ENCODE data around the gene MUC3A. TPM values are rescaled to one million over a fixed set of nuclear protein-coding genes. Genes with fewer than 3 reads are reported as not detected.

MUC3A gene
- total RNA-seq (2022; extraction: Qiagen RNA extraction; ENCODE audit: low read depth) = 11.2 to 15.3 TPM (median 12.8 TPM) in 5 replicates

DNA sequence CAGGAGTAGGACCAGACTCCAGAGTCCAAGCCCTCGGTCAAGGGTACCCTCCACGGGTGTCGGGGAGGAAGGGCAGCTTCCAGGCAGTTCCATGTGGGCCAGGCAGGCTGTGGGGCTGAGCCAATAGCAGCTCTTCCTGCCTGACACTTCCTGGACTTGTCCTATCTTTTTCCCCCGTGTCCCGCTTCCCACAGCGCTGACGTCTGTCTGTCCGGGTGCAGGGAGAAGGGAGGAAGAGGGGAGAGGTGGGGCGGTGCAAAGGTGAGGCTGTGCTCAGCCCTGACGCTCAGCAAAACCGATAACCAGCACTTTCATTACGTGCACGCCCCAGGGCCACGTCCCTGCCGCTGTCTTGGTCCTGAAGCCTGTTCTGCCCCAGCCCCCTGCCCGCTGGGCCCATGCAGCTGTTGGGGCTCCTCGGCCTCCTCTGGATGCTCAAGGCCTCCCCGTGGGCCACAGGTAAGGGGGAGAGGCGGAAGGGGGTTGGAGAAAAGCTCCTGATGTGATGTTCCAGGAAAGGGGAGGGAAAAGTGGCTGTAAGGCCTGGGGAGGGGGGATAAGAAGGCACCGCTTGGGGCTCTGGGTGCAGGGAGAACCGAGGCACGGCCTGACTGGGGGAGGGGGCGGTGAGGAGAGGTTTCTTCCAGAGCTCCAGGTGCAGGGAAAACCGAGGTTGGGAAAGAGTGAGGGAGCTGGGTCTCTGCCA, at the start of gene MUC3A:
Gene MUC3A (plus strand): TSS at position 308 of the 706 bp plus-strand sequence. CDS start 91 bp downstream, at position 399.

GRCh38 chr7:100969066-100969615, 19.8 kb downstream of the MUC3A start, which contains the start of gene MUC12:
MUC12 (plus strand) TSS chr7:100969565; CDS start chr7:100969623, 58 bp downstream.

Other genes with a start within 250 kb of the MUC3A start
- 73.4 to 102 TPM (median 92.0 TPM) in 5 replicates for gene POP7, start 243.4 kb upstream of the MUC3A start, total RNA-seq (2022; extraction: Qiagen RNA extraction; ENCODE audit: low read depth)
- 0.07 to 0.09 TPM in 2 of 5 replicates, not detected in the others for gene EPO, start 229.1 kb upstream of the MUC3A start, total RNA-seq (2022; extraction: Qiagen RNA extraction; ENCODE audit: low read depth)
- gene ZAN, start 215.9 kb upstream of the MUC3A start, total RNA-seq (2022; extraction: Qiagen RNA extraction; ENCODE audit: low read depth) = not detected in 5 replicates
- gene EPHB4, start 122.0 kb upstream of the MUC3A start, total RNA-seq (2022; extraction: Qiagen RNA extraction; ENCODE audit: low read depth) = 34.2 to 45.6 TPM (median 41.5 TPM) in 5 replicates
- 14.0 to 16.5 TPM (median 14.7 TPM) in 5 replicates for gene SLC12A9, start 96.8 kb upstream of the MUC3A start, total RNA-seq (2022; extraction: Qiagen RNA extraction; ENCODE audit: low read depth)
- 46.1 to 61.3 TPM (median 52.0 TPM) in 5 replicates for gene TRIP6, start 82.1 kb upstream of the MUC3A start, total RNA-seq (2022; extraction: Qiagen RNA extraction; ENCODE audit: low read depth)
- gene SRRT, start 74.4 kb upstream of the MUC3A start, total RNA-seq (2022; extraction: Qiagen RNA extraction; ENCODE audit: low read depth) = 112 to 151 TPM (median 144 TPM) in 5 replicates
- 2.9 to 5.7 TPM (median 5.0 TPM) in 5 replicates for gene UFSP1, start 59.8 kb upstream of the MUC3A start, total RNA-seq (2022; extraction: Qiagen RNA extraction; ENCODE audit: low read depth)
- 1.4 to 2.5 TPM (median 1.8 TPM) in 5 replicates for gene ACHE, start 53.6 kb upstream of the MUC3A start, total RNA-seq (2022; extraction: Qiagen RNA extraction; ENCODE audit: low read depth)
- gene MUC12, start 20.0 kb downstream of the MUC3A start, total RNA-seq (2022; extraction: Qiagen RNA extraction; ENCODE audit: low read depth) = 15.5 to 19.1 TPM (median 18.6 TPM) in 5 replicates
- gene MUC17, start 70.5 kb downstream of the MUC3A start, total RNA-seq (2022; extraction: Qiagen RNA extraction; ENCODE audit: low read depth) = 0.01 to 0.05 TPM (median 0.02 TPM) in 5 replicates
- gene TRIM56, start 135.9 kb downstream of the MUC3A start, total RNA-seq (2022; extraction: Qiagen RNA extraction; ENCODE audit: low read depth) = 7.7 to 12.6 TPM (median 12.3 TPM) in 5 replicates
- 793 to 966 TPM (median 846 TPM) in 5 replicates for gene SERPINE1, start 177.6 kb downstream of the MUC3A start, total RNA-seq (2022; extraction: Qiagen RNA extraction; ENCODE audit: low read depth)
- gene AP1S1, start 204.9 kb downstream of the MUC3A start, total RNA-seq (2022; extraction: Qiagen RNA extraction; ENCODE audit: low read depth) = 137 to 151 TPM (median 144 TPM) in 5 replicates
- 7.8 to 23.5 TPM (median 15.1 TPM) in 5 replicates for gene VGF, start 216.0 kb downstream of the MUC3A start, total RNA-seq (2022; extraction: Qiagen RNA extraction; ENCODE audit: low read depth)
- gene NAT16, start 230.8 kb downstream of the MUC3A start, total RNA-seq (2022; extraction: Qiagen RNA extraction; ENCODE audit: low read depth) = 0.09 to 0.28 TPM (median 0.17 TPM) in 5 replicates

Data from A549 treated with DMSO at 1 μM for 4 hours (cell line).